ENCODE data around the gene IL17RA.

GRCh38 chr22:17158176-17158567, 73.4 kb downstream of the IL17RA start:
- TF ChIP-seq SPI1 (IDR thresholded peaks at IDR 0.05; ENCODE audit: low read depth, low read length): no peak
- no peak for TF ChIP-seq POLR2A (IDR thresholded peaks at IDR 0.05; ENCODE audit: low read depth, low read length)
- no peak for TF ChIP-seq POLR2AphosphoS5 (IDR thresholded peaks at IDR 0.05; ENCODE audit: low read depth, low read length)
- TF ChIP-seq PAX5 (IDR thresholded peaks at IDR 0.05; ENCODE audit: insufficient read depth, low read length, severe bottlenecking): no peak
- TF ChIP-seq POU2F2 (IDR thresholded peaks at IDR 0.05; ENCODE audit: low read depth, low read length): no peak

Measured in GM12891 (cell line).